ENCODE measurements around the gene GMNN.

Gene GMNN

DNA sequence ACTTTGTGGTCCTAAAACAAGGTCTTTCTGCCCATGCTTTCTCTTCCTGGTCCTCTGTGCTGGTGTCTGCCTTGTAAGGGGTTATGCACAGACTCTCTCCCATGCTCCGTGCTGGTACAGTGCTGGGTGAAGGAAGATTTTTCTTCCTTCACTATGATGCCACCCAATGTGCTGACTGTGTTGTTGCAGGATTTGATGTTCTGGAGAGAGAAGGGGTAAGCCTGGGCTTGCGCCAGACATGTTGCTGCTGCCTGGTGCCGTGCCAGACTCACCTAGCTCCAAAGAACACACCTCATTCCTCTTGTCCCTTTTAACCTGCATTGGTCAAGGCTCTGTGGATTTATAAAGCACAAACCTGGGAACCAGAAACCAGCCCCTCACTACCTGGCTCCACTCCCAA is 52.4 kb downstream of the GMNN start:
- no peak for DNase-seq (ENCODE audit: low read depth, low spot score)
- no peak overlapping the region for H3K9ac ChIP-seq (ENCODE audit: insufficient read length)

GRCh38 chr6:24827970-24828369 is 53.2 kb downstream of the GMNN start:
- Histone ChIP-seq H3K36me3 (ENCODE audit: insufficient read depth, low read length) (no peaks in the 10 kb centered on the region), H3K4me3 (no peak overlapping the region), H3K9ac (ENCODE audit: insufficient read length) (no peak overlapping the region), H3K9me3 (ENCODE audit: low read depth, low read length) (no peaks in the 10 kb centered on the region), H3K27ac (no peak overlapping the region)
- TF ChIP-seq EZH2 (IDR thresholded peaks at IDR 0.05) (no peak), FOXP2 (optimal IDR thresholded peaks at IDR 0.05; ENCODE audit: control extremely low read depth, extremely low read length, insufficient read depth) (no peak), POLR2AphosphoS5 (IDR thresholded peaks at IDR 0.05; ENCODE audit: borderline replicate concordance, low read depth, low read length) (no peak)
- no peak for DNase-seq (ENCODE audit: low read depth, low spot score)

More for the DNA sequence above, 52.4 kb downstream of the GMNN start:
- Histone ChIP-seq H3K27ac (no peak overlapping the region), H3K36me3 (ENCODE audit: insufficient read depth, low read length) (no peaks in the 10 kb centered on the region), H3K4me3 (no peak overlapping the region), H3K9me3 (ENCODE audit: low read depth, low read length) (no peaks in the 10 kb centered on the region)
- TF ChIP-seq FOXP2 (optimal IDR thresholded peaks at IDR 0.05; ENCODE audit: control extremely low read depth, extremely low read length, insufficient read depth): no peak
- TF ChIP-seq POLR2AphosphoS5 (IDR thresholded peaks at IDR 0.05; ENCODE audit: borderline replicate concordance, low read depth, low read length): no peak
- TF ChIP-seq EZH2 (IDR thresholded peaks at IDR 0.05): no peak

- no peak overlapping the region for H3K9ac ChIP-seq (ENCODE audit: insufficient read length)
- H3K27ac ChIP-seq: no peak overlapping the region
- TF ChIP-seq FOXP2 (optimal IDR thresholded peaks at IDR 0.05; ENCODE audit: control extremely low read depth, extremely low read length, insufficient read depth): no peak
- no peak for DNase-seq (ENCODE audit: low read depth, low spot score)
- no peak overlapping the region for H3K4me3 ChIP-seq
- H3K9me3 ChIP-seq (ENCODE audit: low read depth, low read length): no peaks in the 10 kb centered on the region
- no peaks in the 10 kb centered on the region for H3K36me3 ChIP-seq (ENCODE audit: insufficient read depth, low read length)
These were observed 54.9 kb downstream of the GMNN start for GRCh38 chr6:24829657-24830056.

DNA sequence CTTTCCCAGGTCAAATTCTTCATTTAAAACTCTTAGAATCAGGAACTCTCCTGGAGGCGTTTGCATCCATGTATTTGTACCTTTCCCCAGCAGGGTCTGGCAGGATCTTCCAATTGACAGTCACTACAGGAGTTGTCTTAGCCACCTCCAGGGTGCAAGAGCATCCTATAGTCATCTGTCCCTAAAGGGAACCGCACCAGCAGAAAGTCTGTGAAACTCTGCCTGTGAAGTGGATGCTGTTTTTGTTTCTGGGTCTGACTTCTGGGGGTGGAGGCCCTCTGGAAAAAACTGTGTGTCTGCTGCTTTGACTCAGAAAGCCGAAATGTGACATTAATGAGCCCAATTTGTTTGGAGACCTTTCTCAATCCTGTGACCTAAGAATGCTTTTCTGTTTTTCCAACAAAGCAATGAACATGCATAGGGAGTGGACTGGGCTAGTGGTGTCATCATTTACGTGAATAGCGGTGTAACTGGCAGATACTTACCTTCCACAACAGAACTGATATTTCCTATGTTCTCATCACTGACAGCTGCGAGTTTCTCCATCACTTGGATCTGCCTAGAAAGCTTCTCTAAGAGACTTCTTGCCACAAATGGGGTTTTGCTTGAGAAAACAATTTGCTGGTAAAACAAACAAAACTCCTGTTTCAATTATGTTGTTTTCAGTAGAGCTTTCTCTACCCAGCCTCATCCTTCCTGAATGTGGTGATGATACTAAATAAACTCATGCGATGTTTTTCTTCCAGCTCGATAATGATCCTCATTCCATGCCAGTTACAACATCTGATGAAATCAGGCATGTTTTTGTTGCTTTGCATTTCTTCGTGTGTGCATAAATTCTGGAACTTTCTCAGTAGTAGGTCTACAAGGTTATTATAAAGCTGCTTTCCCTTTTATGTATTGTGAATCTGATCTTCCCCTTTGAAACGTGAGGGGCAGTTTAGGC is 57.3 kb downstream of the GMNN start:
- no peak overlapping the region for H3K9ac ChIP-seq (ENCODE audit: insufficient read length)
- no peak overlapping the region for H3K27ac ChIP-seq
- TF ChIP-seq EZH2 (IDR thresholded peaks at IDR 0.05) (no peak), POLR2AphosphoS5 (IDR thresholded peaks at IDR 0.05; ENCODE audit: borderline replicate concordance, low read depth, low read length) (no peak), FOXP2 (optimal IDR thresholded peaks at IDR 0.05; ENCODE audit: control extremely low read depth, extremely low read length, insufficient read depth) (no peak)
- DNase-seq (ENCODE audit: low read depth, low spot score): no peak
- H3K9me3 ChIP-seq (ENCODE audit: low read depth, low read length): no peaks in the 10 kb centered on the region
- no peak overlapping the region for H3K4me3 ChIP-seq
- no peaks in the 10 kb centered on the region for H3K36me3 ChIP-seq (ENCODE audit: insufficient read depth, low read length)

DNA sequence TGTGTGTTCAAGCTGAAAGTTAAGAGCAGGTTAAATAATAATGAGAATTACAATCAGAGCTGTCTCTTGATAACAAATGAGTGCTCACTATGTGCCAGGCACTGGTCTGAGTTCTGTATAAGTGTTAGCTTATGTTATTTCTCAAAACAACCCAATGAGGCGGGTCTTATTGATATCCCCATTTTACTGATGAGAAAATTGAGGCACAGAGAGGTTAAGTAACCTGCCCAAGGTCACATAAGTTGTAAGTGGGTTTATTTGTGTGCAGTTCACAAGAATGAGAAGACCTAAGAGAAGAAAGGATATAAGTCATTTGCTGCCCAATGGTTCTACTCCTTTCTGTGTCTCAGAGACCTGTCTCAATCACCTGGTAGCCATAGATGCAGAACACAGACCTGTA is 58.1 kb downstream of the GMNN start:
- Histone ChIP-seq H3K9ac (ENCODE audit: insufficient read length) (no peak overlapping the region), H3K4me3 (no peak overlapping the region), H3K9me3 (ENCODE audit: low read depth, low read length) (no peaks in the 10 kb centered on the region), H3K36me3 (ENCODE audit: insufficient read depth, low read length) (no peaks in the 10 kb centered on the region), H3K27ac (no peak overlapping the region)
- no peak for DNase-seq (ENCODE audit: low read depth, low spot score)
- TF ChIP-seq FOXP2 (optimal IDR thresholded peaks at IDR 0.05; ENCODE audit: control extremely low read depth, extremely low read length, insufficient read depth) (no peak), POLR2AphosphoS5 (IDR thresholded peaks at IDR 0.05; ENCODE audit: borderline replicate concordance, low read depth, low read length) (no peak), EZH2 (IDR thresholded peaks at IDR 0.05) (no peak)

- Histone ChIP-seq H3K9ac (ENCODE audit: insufficient read length) (no peak overlapping the region), H3K4me3 (no peak overlapping the region), H3K36me3 (ENCODE audit: insufficient read depth, low read length) (no peaks in the 10 kb centered on the region), H3K27ac (no peak overlapping the region), H3K9me3 (ENCODE audit: low read depth, low read length) (no peaks in the 10 kb centered on the region)
- no peak for DNase-seq (ENCODE audit: low read depth, low spot score)
- no peak for TF ChIP-seq FOXP2 (optimal IDR thresholded peaks at IDR 0.05; ENCODE audit: control extremely low read depth, extremely low read length, insufficient read depth)
- TF ChIP-seq POLR2AphosphoS5 (IDR thresholded peaks at IDR 0.05; ENCODE audit: borderline replicate concordance, low read depth, low read length): no peak
- TF ChIP-seq EZH2 (IDR thresholded peaks at IDR 0.05): no peak
These were observed 59.1 kb downstream of the GMNN start for GRCh38 chr6:24833711-24834386.

Data from SK-N-MC (cell line).